ENCODE results near the gene VSNL1.
A peak's percentile ranks its signal among the peaks of the same experiment; 100 is the strongest.

Gene VSNL1

DNA sequence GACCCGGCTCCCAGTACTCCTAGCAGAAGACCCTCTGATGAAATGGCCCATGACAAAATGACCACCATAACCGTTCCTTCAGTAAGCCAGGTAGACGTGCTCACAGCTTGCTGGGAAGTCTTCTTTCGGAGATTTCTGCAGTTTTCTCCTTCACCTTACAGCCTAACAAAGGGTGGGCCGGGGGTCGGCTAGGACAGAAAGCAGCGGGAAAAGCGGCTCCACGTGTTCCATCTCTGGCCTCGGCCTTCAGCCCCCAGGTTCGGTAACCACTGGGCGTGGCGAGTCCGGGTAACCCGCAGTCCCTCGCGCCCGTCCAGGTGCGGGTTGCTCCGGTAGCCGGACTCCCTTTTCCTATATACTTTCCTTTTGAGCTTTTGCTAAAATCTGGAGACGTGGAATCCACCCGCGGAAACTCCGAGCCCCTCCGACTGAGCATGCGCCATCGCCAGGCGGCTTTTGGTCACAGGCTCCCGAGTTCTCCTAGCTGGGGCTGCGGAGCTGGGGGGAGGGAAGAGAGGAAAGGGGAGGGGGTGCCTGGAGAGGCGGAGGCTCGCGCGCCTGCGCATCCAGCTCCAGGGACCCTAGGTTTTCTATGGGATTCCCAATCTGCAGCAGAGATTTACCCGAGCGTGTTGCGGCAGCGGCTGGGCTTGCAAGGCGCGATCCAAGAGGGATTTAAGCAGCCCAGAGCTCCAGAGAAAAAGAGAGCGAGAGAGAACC is at the start of gene VSNL1:
VSNL1 (plus strand) TSS at position 604 of the 720 bp plus-strand sequence. CDS start 51,379 bp downstream, outside the sequence.
- peak within 1 kb of the TSS; percentile 54 for H3K4me3 ChIP-seq (ENCODE audit: low read depth, low read length)
- DNase-seq (ENCODE audit: low read depth): peak; percentile 58

DNA sequence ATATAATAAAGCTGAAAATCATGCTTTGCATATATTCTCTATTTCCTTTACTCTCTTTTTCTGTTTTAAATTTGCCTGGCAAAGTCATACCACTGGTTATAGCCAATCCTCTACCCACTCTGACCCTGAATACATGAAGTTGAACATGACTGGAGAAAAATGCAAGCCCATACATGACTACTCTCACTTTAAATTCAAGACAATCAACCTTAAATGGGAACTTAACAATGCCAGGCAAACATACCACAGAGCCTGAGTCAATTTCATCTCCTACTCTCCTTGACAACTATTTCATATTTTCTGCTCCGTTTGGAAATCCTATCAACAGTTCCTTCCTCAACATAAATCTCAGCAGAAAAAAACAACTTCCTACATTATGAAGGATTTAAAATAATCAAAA is 44.9 kb upstream of the VSNL1 start:
- no peak overlapping the region for H3K4me3 ChIP-seq (ENCODE audit: low read depth, low read length)
- no peak for DNase-seq (ENCODE audit: low read depth)

- DNase-seq (ENCODE audit: low read depth): no peak
- no peak overlapping the region for H3K4me3 ChIP-seq (ENCODE audit: low read depth, low read length)
These were observed 42.8 kb upstream of the VSNL1 start for GRCh38 chr2:17497718-17498117.

- no peak overlapping the region for H3K4me3 ChIP-seq (ENCODE audit: low read depth, low read length)
- DNase-seq (ENCODE audit: low read depth): no peak
These were observed 33.5 kb upstream of the VSNL1 start for GRCh38 chr2:17506736-17507616.

- DNase-seq (ENCODE audit: low read depth): no peak
- H3K4me3 ChIP-seq (ENCODE audit: low read depth, low read length): no peak overlapping the region
These were observed 24.8 kb upstream of the VSNL1 start for GRCh38 chr2:17515652-17516051.

- peak overlapping the region; percentile 54 for H3K4me3 ChIP-seq (ENCODE audit: low read depth, low read length)
- no peak for DNase-seq (ENCODE audit: low read depth)
These were observed 22.9 kb upstream of the VSNL1 start for GRCh38 chr2:17517481-17518211.

DNA sequence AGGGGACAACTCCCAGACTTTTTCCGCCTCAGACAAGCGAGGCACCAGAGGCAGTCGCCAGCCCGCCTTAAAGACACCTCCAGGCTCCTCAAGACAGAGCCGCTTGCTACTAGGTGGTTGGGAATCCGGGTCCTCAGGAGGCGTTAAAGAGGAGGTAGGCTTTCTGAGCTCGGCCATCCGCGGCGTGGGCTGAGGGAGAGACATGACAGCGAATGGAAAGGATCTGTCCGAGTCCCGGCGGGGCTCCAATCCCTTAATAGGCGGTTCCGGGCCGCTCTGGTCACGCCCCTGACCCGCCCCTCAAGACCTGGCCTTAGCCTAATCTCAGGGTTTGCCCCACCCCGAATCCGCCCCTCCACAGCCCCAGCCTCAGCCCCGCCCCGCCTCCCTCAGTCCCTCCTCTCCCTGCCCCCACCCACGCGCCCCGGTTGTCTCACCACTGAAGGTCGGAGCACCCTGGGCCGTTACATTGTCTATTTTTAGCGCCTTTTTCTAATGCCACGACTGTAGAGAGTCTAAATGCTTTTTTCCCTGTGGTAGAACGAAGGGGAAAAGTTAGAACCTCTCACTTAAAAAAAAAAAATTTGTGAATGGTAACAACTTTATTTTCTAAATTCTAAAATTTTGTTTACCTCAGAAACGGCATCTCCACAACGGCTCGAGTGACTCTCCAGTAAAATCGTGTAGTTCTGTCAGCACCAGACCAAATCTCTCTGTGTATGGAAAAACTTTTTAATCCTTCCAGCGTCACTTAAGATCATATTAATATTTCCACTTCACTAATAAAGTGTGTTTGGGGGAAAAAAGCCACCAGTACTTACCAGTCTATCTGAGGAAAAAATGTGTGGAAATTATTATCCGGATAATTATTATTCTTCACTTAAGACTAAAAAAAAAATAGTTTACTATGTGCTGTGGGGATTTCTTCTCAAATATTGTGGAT is 22.0 kb upstream of the VSNL1 start, which contains the start of gene RAD51AP2:
RAD51AP2 (minus strand) TSS at position 229 of the 943 bp plus-strand sequence; CDS start at position 204, 25 bp downstream.
- DNase-seq (ENCODE audit: low read depth): peak; percentile 68

GRCh38 chr2:17519486-17519885 is 21.0 kb upstream of the VSNL1 start:
- no peak overlapping the region for H3K4me3 ChIP-seq (ENCODE audit: low read depth, low read length)
- no peak for DNase-seq (ENCODE audit: low read depth)

More for the DNA sequence above, 22.0 kb upstream of the VSNL1 start, which contains the start of gene RAD51AP2:
- H3K4me3 ChIP-seq (ENCODE audit: low read depth, low read length): peak within 1 kb of the TSS; percentile 54

- no peak for DNase-seq (ENCODE audit: low read depth)
- no peak overlapping the region for H3K4me3 ChIP-seq (ENCODE audit: low read depth, low read length)
These were observed 19.7 kb upstream of the VSNL1 start for GRCh38 chr2:17520761-17521160.

- DNase-seq (ENCODE audit: low read depth): no peak
- no peak overlapping the region for H3K4me3 ChIP-seq (ENCODE audit: low read depth, low read length)
These were observed 18.9 kb upstream of the VSNL1 start for GRCh38 chr2:17521621-17522020.

DNA sequence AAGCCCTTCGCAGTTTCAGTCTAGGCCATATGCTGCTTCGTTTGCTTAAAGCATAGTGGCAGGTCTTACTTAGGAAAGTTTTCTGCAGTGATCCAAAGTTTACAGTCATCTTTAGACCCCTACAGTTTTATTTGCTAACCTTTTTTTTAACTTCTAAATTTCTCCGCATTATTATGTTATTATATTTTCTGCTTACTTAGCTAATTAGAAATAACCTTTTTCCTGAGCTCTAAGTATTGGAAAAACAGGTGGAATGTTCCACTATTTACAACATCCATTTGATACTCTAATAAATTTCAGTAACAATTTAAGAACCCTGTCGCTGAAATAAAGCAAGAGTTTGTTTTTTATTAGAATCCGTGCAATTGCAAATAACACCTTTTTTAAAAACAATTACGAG is 18.2 kb upstream of the VSNL1 start:
- H3K4me3 ChIP-seq (ENCODE audit: low read depth, low read length): no peak overlapping the region
- no peak for DNase-seq (ENCODE audit: low read depth)

- no peak for DNase-seq (ENCODE audit: low read depth)
- H3K4me3 ChIP-seq (ENCODE audit: low read depth, low read length): no peak overlapping the region
These were observed 10.7 kb upstream of the VSNL1 start for GRCh38 chr2:17529771-17530170.

- no peak for DNase-seq (ENCODE audit: low read depth)
- no peak overlapping the region for H3K4me3 ChIP-seq (ENCODE audit: low read depth, low read length)
These were observed 7.0 kb upstream of the VSNL1 start for GRCh38 chr2:17533546-17533945.

DNA sequence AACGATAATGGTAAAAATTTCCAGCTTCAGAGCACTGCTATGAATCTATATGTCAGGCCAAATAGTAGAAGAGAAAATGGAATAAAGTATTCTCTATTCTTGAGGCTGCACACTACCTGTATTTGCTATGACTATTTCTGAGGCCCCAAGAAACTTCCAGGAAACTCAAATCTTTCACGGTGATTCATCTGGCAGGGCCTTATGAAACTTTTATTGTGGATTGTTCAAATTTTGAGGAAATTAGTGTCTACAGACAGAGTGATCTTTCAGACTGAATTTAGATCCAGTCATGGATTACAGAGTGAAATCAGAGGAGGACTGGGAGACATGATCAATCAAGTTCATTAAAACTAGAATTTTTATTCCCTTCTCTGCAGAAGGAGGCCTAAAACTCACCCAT is 4.1 kb upstream of the VSNL1 start:
- H3K4me3 ChIP-seq (ENCODE audit: low read depth, low read length): no peak overlapping the region
- DNase-seq (ENCODE audit: low read depth): no peak

DNA sequence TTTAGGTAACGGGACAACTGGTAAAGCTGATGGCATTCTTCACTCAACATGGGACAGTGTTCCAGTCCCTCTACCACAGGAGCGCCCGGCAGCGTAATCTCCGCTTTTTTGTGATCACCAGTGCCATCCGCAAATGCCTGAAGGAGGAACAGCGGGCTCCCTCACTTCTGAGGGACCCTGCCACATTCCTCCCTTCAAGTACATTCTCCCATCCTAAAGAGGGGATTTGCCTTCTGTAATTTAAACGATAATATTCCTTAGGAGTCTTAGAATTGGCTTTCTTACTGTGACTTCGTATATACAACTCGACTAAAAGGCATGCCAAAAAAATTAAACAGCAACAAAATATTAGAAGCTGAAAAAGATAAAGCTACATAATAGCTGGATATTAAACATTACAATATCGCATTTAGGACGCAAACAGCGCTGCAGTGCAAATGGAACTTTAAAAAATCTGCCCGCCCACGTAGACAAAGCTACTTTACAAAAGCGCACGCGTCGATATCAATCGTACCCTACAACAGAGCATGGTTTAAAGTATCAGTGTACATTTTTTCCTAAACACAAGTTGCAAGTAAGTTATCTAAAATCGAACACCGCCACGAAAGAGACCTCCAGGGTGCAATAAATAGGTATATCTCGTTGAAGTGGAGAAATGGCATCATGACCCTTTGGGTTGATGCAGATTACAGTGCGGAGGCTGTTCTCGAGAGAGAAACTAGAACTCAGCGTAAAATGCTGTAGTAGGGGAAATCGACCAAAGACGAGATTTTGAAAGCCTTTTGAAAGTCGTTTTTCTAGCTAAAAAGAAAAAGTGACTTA is 2.3 kb upstream of the VSNL1 start:
- no peak for DNase-seq (ENCODE audit: low read depth)
- peak overlapping the region; percentile 54 for H3K4me3 ChIP-seq (ENCODE audit: low read depth, low read length)

DNA sequence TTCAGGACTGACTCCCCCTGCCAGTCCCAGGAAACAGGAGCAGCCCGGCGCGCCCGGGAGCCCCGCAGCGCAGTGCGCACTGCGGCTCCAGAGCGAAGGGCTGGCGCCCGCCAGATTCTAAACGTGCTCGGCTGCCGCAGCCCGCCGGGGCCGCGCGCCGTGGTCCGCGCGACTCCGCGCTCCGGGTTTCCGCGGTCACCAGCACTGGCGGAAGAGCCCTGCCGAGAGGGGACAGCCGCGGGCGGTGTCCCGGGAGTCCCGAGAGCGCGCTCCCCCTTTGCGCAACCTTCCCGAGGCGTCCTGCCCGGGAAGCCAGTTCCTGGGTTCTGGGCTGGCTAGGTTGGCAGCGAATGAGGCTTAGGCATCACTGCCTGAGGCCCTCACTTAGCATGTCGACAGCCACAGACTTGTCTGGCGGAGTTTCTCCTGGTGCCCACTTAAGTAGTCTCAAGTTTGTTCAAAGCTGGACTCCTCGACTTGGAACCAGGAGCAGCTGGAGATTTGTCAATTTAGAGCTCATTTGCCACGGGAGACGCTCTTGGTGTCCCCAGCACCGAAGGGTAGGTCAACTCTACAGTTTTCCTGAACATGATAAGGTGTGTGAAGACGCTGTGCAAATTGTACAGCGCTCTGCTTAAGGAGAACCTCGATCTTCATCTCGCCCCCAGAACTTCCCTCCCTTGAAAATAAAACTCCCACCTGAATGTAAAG is 1.5 kb upstream of the VSNL1 start:
- H3K4me3 ChIP-seq (ENCODE audit: low read depth, low read length): peak overlapping the region; percentile 54

GRCh38 chr2:17539611-17540092 is 844 bp upstream of the VSNL1 start:
- peak overlapping the region; percentile 54 for H3K4me3 ChIP-seq (ENCODE audit: low read depth, low read length)
- no peak for DNase-seq (ENCODE audit: low read depth)

More for the DNA sequence above, 1.5 kb upstream of the VSNL1 start:
- no peak for DNase-seq (ENCODE audit: low read depth)
